Measurements from ENCODE around the gene AIFM1.

The AIFM1 gene

GRCh38 chrX:130170752-130171445, 5.3 kb upstream of the AIFM1 start:
- DNase-seq, result peak; percentile 62

GRCh38 chrX:130167040-130167439, 1.4 kb upstream of the AIFM1 start:
- DNase-seq, result no peak

DNA sequence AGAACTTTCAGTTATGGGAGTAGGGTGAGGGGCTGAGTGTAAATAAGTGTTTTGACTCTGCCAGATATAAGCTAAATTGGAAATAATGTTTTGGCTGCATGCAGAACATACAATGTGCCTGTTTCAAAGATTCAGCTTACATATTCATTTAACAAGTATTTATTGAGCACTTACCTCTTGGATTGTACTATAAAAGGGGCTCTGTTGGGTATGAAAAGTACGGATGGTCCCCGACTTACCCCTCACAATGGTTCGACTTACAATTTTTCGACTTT, 799 bp upstream of the AIFM1 start:
- DNase-seq, result no peak

- no peak for DNase-seq
Measured at GRCh38 chrX:130165181-130165702, 399 bp downstream of the AIFM1 start.

- no peak for DNase-seq
Measured at GRCh38 chrX:130163398-130163797, 2.2 kb downstream of the AIFM1 start.

DNA sequence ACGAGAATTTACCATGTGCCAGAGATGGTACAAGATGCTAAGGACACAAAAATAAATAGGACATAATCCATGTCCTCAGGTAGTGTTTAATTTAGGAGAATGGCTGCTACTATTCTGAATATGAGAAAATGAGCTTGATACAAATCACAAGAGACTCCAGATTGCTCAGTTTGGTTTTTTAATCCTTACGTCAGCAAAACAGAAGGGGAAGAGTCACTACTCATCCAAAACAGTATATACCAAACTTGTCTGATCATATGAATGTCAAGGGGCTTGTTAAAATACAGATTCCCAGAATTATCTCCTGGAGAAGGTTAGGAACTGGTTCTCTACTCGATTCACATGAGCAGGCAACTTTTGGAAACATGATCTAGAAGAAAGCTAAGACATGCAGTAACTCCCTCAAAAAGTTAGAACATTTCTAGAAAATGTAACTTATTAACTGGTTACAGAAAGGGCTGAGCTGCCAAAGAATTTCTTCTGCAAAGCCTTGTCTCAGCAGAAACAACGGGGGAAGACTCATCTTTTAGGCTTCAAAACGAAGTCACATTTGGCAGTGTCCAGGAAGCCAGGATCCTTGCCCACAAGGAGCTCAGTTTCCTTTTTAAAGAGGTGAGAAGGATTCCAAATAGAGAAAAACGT, 3.4 kb downstream of the AIFM1 start:
- no peak for DNase-seq

DNA sequence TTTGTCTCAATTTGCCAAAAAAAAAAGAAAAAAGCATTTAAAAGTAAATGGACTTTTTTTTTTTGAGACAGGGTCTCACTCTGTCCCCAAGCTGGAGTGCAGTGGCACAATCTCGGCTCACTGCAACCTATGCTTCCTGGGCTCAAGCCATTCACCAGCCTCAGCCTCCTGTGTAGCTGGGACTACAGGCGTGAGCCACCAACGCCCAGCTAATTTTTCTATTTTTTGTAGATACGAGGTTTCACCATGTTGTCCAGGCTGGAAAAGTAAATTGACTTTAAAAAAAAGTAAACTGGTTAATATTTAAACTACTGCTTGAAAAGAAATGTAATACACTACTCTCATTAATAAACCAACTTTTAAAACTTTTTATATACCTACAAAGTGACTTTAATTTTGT, 5.9 kb downstream of the AIFM1 start:
- no peak for DNase-seq

DNA sequence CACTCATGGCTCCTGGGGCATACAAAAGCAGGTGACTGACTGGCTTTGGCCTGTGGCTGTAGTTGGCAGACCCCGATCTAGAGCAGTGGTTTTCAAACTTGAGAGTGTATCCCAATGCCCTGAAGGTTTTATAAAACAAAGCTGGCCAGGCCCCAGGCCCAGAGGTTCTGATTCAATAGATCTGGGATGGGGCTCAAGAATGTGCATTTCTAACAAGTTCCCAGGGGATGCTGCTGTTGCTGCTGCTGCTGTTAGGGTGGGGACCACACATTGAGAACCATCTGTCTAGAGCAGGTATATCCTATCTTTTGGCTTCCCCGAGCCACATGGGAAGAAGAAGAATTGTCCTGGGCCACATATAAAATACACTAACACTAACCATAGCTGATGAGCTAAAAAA, 7.3 kb downstream of the AIFM1 start:
- DNase-seq, result no peak

DNA sequence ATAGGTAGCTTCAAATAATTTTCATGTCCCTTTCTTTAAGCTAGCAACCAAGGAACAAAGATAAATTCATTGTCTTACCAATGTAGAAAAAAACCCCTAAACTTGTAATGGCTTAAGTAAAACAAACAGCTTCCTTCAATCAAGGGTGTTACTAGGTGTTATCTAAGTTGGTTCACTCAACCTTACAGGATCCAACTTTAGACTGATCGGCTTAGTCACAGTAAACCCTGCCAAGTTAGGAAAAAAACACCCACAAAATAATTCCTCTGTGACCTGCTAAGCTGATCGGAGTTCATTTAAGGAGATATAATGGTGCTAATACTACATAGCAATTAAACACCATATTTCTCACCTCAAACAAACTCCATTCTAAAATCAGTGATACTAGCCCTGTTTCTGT, 10.1 kb downstream of the AIFM1 start:
- DNase-seq, result no peak

GRCh38 chrX:130147631-130148030, 18.0 kb downstream of the AIFM1 start:
- DNase-seq, result no peak

DNA sequence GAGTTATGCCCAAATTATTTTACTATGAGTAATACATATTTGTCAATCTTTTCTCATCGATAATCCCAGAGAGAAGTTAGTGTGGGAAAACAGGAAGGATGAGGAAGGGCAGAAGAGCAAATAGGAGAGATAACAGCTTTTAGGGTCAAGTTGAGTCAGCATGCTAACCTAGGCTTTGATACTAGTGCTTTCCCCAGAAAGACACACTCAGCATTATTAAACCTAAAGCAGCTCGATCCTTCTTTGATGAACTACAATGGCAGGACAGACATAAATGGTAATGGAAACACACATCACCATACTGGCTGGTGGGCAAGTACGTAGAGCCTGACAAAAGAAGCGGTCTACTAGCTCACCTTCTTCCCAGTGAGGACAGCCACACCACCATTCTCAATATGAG, 20.5 kb downstream of the AIFM1 start:
- DNase-seq, result no peak

GRCh38 chrX:130144509-130144908, 21.1 kb downstream of the AIFM1 start:
- no peak for DNase-seq

DNA sequence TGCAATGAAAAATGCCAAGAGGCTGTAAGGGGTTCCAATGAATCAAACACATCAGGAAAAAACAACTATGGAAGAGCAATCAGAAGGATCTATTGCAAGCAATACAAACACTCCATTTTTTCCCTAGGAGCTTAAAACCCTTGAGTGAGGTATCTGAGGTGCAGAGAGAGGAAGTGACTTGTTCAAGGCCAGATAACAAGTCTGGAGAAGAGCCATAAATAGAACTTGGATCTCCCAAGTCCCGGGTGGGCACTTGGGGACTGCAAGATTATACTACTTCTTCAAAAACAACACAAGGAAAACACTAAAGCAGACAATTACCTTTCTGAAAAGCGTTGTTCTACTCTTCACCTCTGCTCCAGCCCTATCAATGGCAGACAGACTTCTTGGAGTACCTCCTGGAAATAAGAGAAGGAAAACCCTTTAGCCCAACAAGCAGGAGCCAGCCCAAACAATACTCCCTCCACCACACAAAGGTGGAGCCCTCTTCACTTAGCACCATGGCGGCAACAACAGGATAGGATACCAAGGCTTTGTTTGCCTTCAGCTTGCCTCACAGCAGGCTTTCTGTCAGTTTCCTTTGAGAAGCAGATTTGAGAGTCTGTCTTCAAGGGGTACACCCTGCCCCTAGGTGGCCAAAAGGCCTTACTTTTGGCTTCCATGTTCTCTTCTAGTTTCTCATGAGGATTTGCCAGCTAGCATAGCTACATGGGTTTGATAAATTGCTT, 26.0 kb downstream of the AIFM1 start:
- no peak for DNase-seq

- no peak for DNase-seq
Measured at GRCh38 chrX:130136961-130137360, 28.7 kb downstream of the AIFM1 start.

DNA sequence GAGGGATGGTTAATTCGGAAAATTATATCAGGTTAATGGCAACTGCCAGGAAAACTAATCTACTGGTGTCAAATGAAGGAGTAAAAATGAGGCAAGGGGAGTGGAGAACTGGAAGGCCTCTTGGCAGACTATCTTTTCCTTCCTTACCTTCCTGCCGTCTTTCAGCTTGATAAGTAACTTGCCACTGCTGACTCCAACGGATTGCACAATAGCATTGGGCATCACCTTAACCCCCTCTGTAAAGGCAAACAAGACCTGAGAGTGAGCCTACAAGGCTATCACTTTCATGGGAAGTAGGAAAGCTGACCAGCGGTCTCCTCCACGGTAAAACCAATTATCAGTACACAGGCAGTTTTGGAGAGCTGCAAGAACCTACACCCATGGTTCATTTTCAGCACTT, 29.1 kb downstream of the AIFM1 start:
- no peak for DNase-seq

DNA sequence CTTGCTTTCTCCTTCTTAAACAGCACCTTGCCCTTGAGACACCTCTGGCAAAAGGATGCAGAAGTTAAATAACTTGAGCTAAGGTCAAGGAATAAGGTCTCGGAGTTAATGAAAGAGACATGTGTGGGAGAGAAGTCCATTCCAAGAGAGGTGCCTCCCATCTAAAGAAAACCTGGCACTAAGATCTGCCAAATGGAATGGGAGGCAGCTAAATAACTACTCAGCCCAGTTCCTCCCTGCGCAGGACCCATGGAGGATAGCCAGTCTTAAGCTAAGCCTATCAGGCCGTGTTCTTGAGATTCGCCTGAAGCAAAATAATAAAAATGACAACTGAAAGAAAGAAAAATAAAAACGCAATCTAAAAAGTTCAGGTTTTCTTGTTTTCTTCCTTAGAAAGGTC, 34.7 kb downstream of the AIFM1 start:
- DNase-seq, result no peak

- DNase-seq, result peak; percentile 60
Measured at GRCh38 chrX:130125091-130125874, 40.4 kb downstream of the AIFM1 start.

GRCh38 chrX:130124577-130124976, 41.1 kb downstream of the AIFM1 start:
- no peak for DNase-seq

- no peak for DNase-seq
Measured at GRCh38 chrX:130121505-130121800, 44.2 kb downstream of the AIFM1 start.

- DNase-seq, result peak; percentile 86
Measured at GRCh38 chrX:130120746-130121504, 44.7 kb downstream of the AIFM1 start.

DNA sequence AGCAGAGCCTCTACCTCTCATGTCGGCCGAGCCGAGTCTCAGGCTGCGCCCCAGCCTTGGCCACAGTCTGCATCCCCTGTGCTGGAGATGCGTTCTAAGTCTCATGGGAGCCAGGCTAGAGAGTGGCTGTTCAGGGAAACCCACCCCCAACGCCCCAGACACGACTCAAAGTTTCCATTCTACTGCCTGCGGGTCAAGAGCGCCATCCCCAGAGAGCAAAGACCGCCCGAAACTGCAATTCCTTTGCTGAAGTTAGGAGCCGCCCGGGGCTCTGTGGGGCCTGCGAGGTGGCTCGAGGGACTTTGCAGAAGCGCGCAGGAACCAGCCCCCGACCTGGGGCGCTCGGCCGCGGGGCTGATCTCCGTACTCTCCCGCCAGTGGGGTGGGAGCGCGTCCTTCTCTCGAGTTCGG, 45.3 kb downstream of the AIFM1 start:
- peak; percentile 73 for DNase-seq

DNA sequence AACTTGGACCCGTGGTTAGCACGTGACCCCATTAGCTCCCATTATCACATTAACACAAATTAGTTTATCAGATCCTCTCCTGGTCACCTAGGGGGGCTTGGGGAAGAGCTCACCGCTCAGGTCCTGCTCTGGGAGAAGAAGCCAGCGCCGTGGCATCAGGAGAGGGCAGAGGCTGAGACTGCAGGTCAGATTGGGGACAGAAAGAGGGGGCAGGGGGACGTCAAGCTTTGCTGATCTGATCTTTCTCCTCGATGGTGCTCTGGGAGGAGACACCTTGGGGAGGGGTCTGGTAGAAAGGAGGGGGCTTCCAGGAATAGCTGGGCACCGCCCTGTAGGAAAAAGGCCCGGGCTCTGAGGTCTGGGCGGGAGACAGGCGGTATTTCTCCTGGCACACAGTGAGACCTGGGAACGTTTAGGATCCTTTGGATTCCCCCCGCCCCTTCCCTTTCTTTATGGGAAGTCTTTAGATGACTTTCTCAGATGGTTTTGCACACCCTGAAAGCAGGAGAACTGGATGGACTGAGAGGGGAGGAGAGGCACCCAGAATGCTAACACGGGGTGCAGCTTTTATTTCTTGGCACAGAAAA, 46.2 kb downstream of the AIFM1 start:
- DNase-seq, result no peak

Measured in islet precursor cell (in vitro differentiated cells).